Fibroblast of villous mesenchyme (primary cell): ENCODE results near the gene LOXL1. TPM values are rescaled to one million over a fixed set of nuclear protein-coding genes. Genes with fewer than 3 reads are reported as not detected.

Experiments
- DNase-seq: peaks from one replicate; pipeline ENCODE4 v3.0.0-alpha.2; 2010; ENCODE audit warnings: low read depth
- H3K4me3 ChIP-seq: 2 replicates; pipeline ENCODE4 v1.5.1; 2011; ENCODE audit warnings: low read depth, mild to moderate bottlenecking, low read length
- total RNA-seq: library from RNA; depleted of rRNA; stranded (reverse); fragments of >200 nt; gene quantifications from 2 replicates; pipeline ENCODE4 v1.2.3, GENCODE V29; 2012
- TF ChIP-seq, protein P1 (sequence below): IDR thresholded peaks from 2 replicates; pipeline ENCODE4 v1.5.1; 2012; ENCODE audit warnings: low read depth, mild to moderate bottlenecking, low read length; ENCODE audit not compliant: insufficient read depth

LOXL1 gene
- total RNA-seq, 1 donor: 73.8 TPM

DNA sequence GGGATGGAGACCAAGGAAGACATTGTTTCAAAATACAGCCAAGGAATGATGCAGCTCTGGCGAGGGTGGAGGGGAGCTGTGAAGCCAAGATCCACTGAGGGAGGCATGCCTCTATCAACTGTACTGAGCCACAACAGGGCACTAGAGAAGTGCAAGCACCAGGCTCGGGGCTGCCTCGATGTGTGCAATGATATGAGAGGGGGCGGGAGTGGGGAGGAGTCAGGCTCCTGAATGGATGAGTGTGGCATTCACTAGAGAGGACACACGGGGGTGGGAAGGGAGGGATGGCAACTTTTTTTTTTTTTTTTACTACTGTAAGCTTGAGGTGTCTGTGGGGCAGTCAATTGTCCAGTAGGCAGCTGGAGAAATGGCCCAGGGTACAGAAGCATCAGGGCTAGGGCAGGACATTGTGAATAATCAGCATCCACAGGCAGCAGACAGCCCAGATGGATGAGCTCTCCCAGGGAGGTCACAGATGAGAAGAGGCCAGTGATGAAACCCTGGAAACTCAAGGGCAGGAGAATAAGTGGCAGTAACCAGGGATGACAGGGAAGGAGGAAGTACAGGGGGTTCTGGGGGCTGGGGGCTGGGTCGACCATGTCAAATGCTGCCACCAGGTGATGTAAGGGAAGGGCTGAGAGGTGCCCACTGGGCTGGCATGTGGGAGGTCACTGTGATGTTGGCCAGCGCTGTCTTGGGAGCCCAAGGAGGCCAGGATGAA, 60.0 kb downstream of the LOXL1 start:
- DNase-seq: no peak
- TF ChIP-seq, protein P1, sequence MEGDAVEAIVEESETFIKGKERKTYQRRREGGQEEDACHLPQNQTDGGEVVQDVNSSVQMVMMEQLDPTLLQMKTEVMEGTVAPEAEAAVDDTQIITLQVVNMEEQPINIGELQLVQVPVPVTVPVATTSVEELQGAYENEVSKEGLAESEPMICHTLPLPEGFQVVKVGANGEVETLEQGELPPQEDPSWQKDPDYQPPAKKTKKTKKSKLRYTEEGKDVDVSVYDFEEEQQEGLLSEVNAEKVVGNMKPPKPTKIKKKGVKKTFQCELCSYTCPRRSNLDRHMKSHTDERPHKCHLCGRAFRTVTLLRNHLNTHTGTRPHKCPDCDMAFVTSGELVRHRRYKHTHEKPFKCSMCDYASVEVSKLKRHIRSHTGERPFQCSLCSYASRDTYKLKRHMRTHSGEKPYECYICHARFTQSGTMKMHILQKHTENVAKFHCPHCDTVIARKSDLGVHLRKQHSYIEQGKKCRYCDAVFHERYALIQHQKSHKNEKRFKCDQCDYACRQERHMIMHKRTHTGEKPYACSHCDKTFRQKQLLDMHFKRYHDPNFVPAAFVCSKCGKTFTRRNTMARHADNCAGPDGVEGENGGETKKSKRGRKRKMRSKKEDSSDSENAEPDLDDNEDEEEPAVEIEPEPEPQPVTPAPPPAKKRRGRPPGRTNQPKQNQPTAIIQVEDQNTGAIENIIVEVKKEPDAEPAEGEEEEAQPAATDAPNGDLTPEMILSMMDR: no peak

DNA sequence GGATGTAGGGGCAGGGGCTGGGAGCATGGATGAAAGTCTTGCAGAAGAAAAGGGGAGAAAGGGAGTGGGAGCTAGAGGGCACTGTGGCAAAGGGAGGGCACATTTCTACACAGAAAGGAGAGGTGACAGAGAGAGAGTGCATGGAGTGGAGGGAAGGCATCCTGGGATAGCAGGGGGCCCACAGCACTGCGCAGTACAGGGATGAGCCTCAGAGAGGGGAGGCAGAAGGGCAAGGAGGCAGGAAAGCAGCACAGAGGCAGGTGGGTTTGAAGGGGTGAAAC, 60.5 kb downstream of the LOXL1 start:
- DNase-seq: no peak
- H3K4me3 ChIP-seq: no peak overlapping the region
- TF ChIP-seq, protein P1: no peak

More for the DNA sequence above, 60.0 kb downstream of the LOXL1 start:
- no peak overlapping the region for H3K4me3 ChIP-seq

- TF ChIP-seq, protein P1: no peak
- no peak for DNase-seq
- no peak overlapping the region for H3K4me3 ChIP-seq
These were observed 61.0 kb downstream of the LOXL1 start for GRCh38 chr15:73987250-73987649.

DNA sequence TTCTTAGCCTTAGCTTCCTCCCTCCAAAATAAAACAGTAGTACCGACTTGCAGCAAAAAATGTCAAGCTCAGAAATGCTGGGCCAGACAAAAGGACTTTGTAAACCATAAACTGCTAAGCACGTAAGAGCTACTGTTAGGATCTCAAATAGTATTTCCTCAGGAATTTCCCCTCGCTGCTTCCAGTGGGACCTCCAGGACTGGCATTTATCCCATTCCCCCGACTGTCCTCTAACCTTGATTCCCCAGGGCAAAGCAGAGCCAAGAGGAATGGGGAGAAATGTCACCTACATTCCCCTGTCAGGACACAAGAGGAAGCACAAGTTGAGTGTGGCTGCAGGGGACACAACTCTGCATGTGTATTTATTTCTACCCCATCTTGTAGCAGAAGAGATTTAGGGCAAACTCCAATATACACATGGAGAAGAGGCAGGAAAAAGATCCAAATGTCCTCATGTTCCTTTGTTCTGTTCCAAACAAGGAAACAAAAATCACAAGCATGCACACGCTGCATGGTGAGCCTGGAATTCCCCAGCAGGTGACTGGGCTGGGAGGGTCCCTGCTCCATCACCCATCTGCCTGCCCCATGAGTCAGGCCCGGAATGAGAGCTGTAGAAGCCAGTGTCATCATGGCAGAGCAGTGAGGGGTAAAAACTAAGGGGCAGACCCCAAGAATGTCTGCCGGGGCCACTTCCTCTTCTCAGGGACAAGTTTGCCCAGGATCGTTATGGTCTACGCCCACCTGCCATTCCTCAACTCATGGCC, 61.6 kb downstream of the LOXL1 start:
- TF ChIP-seq, protein P1: no peak

GRCh38 chr15:73988445-73988969, 62.2 kb downstream of the LOXL1 start:
- no peak overlapping the region for H3K4me3 ChIP-seq
- TF ChIP-seq, protein P1: no peak
- DNase-seq: no peak

More for the DNA sequence above, 61.6 kb downstream of the LOXL1 start:
- no peak for DNase-seq
- H3K4me3 ChIP-seq: no peak overlapping the region

GRCh38 chr15:73989001-73989798, 62.9 kb downstream of the LOXL1 start:
- TF ChIP-seq, protein P1: no peak
- DNase-seq: peak; percentile 85

More at GRCh38 chr15:73989001-73989798, 62.9 kb downstream of the LOXL1 start:
- no peak overlapping the region for H3K4me3 ChIP-seq
